Measurements from ENCODE around the gene PCNX2. TPM values are rescaled to one million over a fixed set of nuclear protein-coding genes. Genes with fewer than 3 reads are reported as not detected.

The PCNX2 gene
- total and polyA plus RNA-seq, 2 of the 13 experiments (the other 11 are each of a cell fraction or from before 2014, with no cell fraction given), result 0.11 to 0.42 TPM

GRCh38 chr1:233111731-233112130 is 183.8 kb downstream of the PCNX2 start:
- Histone ChIP-seq H3K9me3 (ENCODE audit: low read length) (no peaks in the 10 kb centered on the region), H3K4me1 (ENCODE audit: insufficient read depth, low read length) (peaks cover 5% of the 10 kb centered on the region; the same call in 1 of the 2 replicates), H2AFZ (ENCODE audit: low read length) (no peak overlapping the region), H3K4me2 (ENCODE audit: low read depth, low read length) (no peak overlapping the region), H4K20me1 (ENCODE audit: insufficient read depth, low read length) (no peaks in the 10 kb centered on the region), H3K4me3 (replicated peaks in 1 of 3; ENCODE audit: insufficient read depth in 1 of 3, low read depth in 2 of 3, low read length in 3 of 3) (no peak overlapping the region), H3K79me2 (ENCODE audit: insufficient read depth, low read length) (no peaks in the 10 kb centered on the region), H3K36me3 (replicated peaks in 1 of 2; ENCODE audit: control insufficient read depth in 1 of 2, insufficient read depth in 2 of 2, low read length in 2 of 2) (no peaks in the 10 kb centered on the region), H3K9ac (ENCODE audit: insufficient read depth, low read depth, low read length) (no peak overlapping the region), H3K27ac (ENCODE audit: extremely low read length, insufficient read depth, low read length) (no peak overlapping the region), H3K27me3 (ENCODE audit: control insufficient read depth in 1 of 2, insufficient read depth in 2 of 2, low read length in 2 of 2) (peaks cover 0 to 4% of the 10 kb centered on the region in 2 experiments; a peak in 1 of 5 replicates)
- BruUV-seq (replicated peaks), result no TSS peak
- no peak for FAIRE-seq
- ATAC-seq, result no peak
- ChIA-PET CTCF (ENCODE audit: low intra/inter-chr PET ratio, low total read pairs) (no interaction called here), POLR2A (no interaction called here)
- intact Hi-C loops (cut with micrococcal nuclease; ENCODE audit: unreplicated experiment), result no loop called here
- DNase-seq (ENCODE audit: low spot score), result no peak
- WGBS (ENCODE audit: low lambda C conversion rate), result 52% methylated on average over 2 of the region's 2 CpGs
- in situ Hi-C loops (cut with HindIII; ENCODE audit: extremely low pct_ligation_motif_present, low pct_unique_long_range_greater_than_20kb), result no loop called here
- TF ChIP-seq ZBTB7A (CRISPR knock-in tag; IDR thresholded peaks at IDR 0.05), result no peak
- no peak for TF ChIP-seq ZNF704 (CRISPR knock-in tag; IDR thresholded peaks at IDR 0.05; ENCODE audit: borderline replicate concordance)

GRCh38 chr1:233109096-233109495 is 186.4 kb downstream of the PCNX2 start:
- no peak overlapping the region for H2AFZ ChIP-seq (ENCODE audit: low read length)
- H3K9ac ChIP-seq (ENCODE audit: insufficient read depth, low read depth, low read length), result no peak overlapping the region
- H3K9me3 ChIP-seq (ENCODE audit: low read length), result no peaks in the 10 kb centered on the region
- no TSS peak for BruUV-seq (replicated peaks)
- H3K4me1 ChIP-seq (ENCODE audit: insufficient read depth, low read length), result peaks cover 5% of the 10 kb centered on the region; the same call in 1 of the 2 replicates
- 26% methylated on average over 6 of the region's 6 CpGs for WGBS (ENCODE audit: low lambda C conversion rate)
- in situ Hi-C loops (cut with HindIII; ENCODE audit: extremely low pct_ligation_motif_present, low pct_unique_long_range_greater_than_20kb), result no loop called here
- no peak overlapping the region for H3K4me2 ChIP-seq (ENCODE audit: low read depth, low read length)
- ChIA-PET POLR2A (no interaction called here), CTCF (ENCODE audit: low intra/inter-chr PET ratio, low total read pairs) (no interaction called here)
- H4K20me1 ChIP-seq (ENCODE audit: insufficient read depth, low read length), result no peaks in the 10 kb centered on the region
- H3K27ac ChIP-seq (ENCODE audit: extremely low read length, insufficient read depth, low read length), result no peak overlapping the region
- H3K79me2 ChIP-seq (ENCODE audit: insufficient read depth, low read length), result no peaks in the 10 kb centered on the region
- H3K36me3 ChIP-seq (replicated peaks in 1 of 2; ENCODE audit: control insufficient read depth in 1 of 2, insufficient read depth in 2 of 2, low read length in 2 of 2), result no peaks in the 10 kb centered on the region
- intact Hi-C loops (cut with micrococcal nuclease; ENCODE audit: unreplicated experiment), result no loop called here
- peaks cover 0 to 2% of the 10 kb centered on the region in 2 experiments; a peak in 1 of 5 replicates for H3K27me3 ChIP-seq (ENCODE audit: control insufficient read depth in 1 of 2, insufficient read depth in 2 of 2, low read length in 2 of 2)
- no peak for FAIRE-seq
- DNase-seq (ENCODE audit: low spot score), result no peak
- ATAC-seq, result no peak
- H3K4me3 ChIP-seq (replicated peaks in 1 of 3; ENCODE audit: insufficient read depth in 1 of 3, low read depth in 2 of 3, low read length in 3 of 3), result no peak overlapping the region
- no peak for TF ChIP-seq NCOA1 (CRISPR knock-in tag; IDR thresholded peaks at IDR 0.05)
- TF ChIP-seq ELF4 (CRISPR knock-in tag; IDR thresholded peaks at IDR 0.05; ENCODE audit: borderline replicate concordance), result no peak
- TF ChIP-seq NFATC3 (CRISPR knock-in tag; IDR thresholded peaks at IDR 0.05), result no peak
- no peak for TF ChIP-seq ZNF790 (CRISPR knock-in tag; IDR thresholded peaks at IDR 0.05; ENCODE audit: borderline replicate concordance)
- no peak for TF ChIP-seq PAX8 (CRISPR knock-in tag; IDR thresholded peaks at IDR 0.05; ENCODE audit: borderline replicate concordance)
- no peak for TF ChIP-seq ZNF777 (CRISPR knock-in tag; IDR thresholded peaks at IDR 0.05)
- TF ChIP-seq ZNF280B (CRISPR knock-in tag; IDR thresholded peaks at IDR 0.05; ENCODE audit: borderline replicate concordance), result no peak
- TF ChIP-seq ZFP41 (CRISPR knock-in tag; IDR thresholded peaks at IDR 0.05; ENCODE audit: borderline replicate concordance), result no peak
- no peak for TF ChIP-seq CENPX (CRISPR knock-in tag; IDR thresholded peaks at IDR 0.05)
- TF ChIP-seq NR3C1 (CRISPR knock-in tag; IDR thresholded peaks at IDR 0.05), result no peak
- TF ChIP-seq POGZ (CRISPR knock-in tag; IDR thresholded peaks at IDR 0.05), result no peak
- no peak for TF ChIP-seq KMT2B (CRISPR knock-in tag; IDR thresholded peaks at IDR 0.05)
- no peak for TF ChIP-seq NFYB (CRISPR knock-in tag; IDR thresholded peaks at IDR 0.05)
- TF ChIP-seq FOXA1 (IDR thresholded peaks at IDR 0.05), result no peak
- no peak for TF ChIP-seq FOXA1 (CRISPR knock-in tag; IDR thresholded peaks at IDR 0.05)
- TF ChIP-seq ZNF451 (CRISPR knock-in tag; IDR thresholded peaks at IDR 0.05), result no peak
- no peak for TF ChIP-seq PAWR (CRISPR knock-in tag; IDR thresholded peaks at IDR 0.05; ENCODE audit: borderline replicate concordance)
- no peak for TF ChIP-seq ZC3H13 (CRISPR knock-in tag; IDR thresholded peaks at IDR 0.05)
